Urinary bladder (tissue), 4 donors: ENCODE results near the gene RP2. TPM values are rescaled to one million over a fixed set of nuclear protein-coding genes. Genes with fewer than 3 reads are reported as not detected.

Experiments
- DNase-seq: peaks from one replicate; pipeline ENCODE4 v3.0.0-alpha.2; 2015; ENCODE audit errors: extremely low spot score
- H3K27ac ChIP-seq: one replicate; pipeline ENCODE4 v1.5.1; 2013; ENCODE audit warnings: low read depth, mild to moderate bottlenecking, moderate library complexity
- H3K36me3 ChIP-seq: one replicate; pipeline ENCODE4 v1.6.1; 2013; ENCODE audit warnings: mild to moderate bottlenecking, moderate library complexity; ENCODE audit not compliant: insufficient read depth
- H3K4me1 ChIP-seq: one replicate; pipeline ENCODE4 v1.6.1; 2013; ENCODE audit warnings: mild to moderate bottlenecking, moderate library complexity; ENCODE audit not compliant: insufficient read depth
- H3K4me3 ChIP-seq: one replicate; pipeline ENCODE4 v1.5.1; 2013; ENCODE audit warnings: low read depth, low read length
- WGBS: extraction: QIAGEN DNeasy Blood & Tissue Kit; methylation state at CpG from one replicate; pipeline ENCODE4 v1.1.7; 2013; 5-methylcytosine and 5-hydroxymethylcytosine counted together
- polyA plus RNA-seq: library from polyadenylated mRNA; stranded (reverse); fragments of 200-250 nt; gene quantifications from one replicate; pipeline ENCODE4 v1.2.3, GENCODE V29; 2013
- total RNA-seq: library from RNA; depleted of rRNA; stranded (reverse); fragments of >200 nt; gene quantifications from one replicate; pipeline ENCODE4 v1.2.3, GENCODE V29; 2014
- donor health status: healthy with polysubstance abuse.
- donor health status: healthy.

RP2 gene
- total and polyA plus RNA-seq, 2 donors: 7.5 to 32.9 TPM

DNA sequence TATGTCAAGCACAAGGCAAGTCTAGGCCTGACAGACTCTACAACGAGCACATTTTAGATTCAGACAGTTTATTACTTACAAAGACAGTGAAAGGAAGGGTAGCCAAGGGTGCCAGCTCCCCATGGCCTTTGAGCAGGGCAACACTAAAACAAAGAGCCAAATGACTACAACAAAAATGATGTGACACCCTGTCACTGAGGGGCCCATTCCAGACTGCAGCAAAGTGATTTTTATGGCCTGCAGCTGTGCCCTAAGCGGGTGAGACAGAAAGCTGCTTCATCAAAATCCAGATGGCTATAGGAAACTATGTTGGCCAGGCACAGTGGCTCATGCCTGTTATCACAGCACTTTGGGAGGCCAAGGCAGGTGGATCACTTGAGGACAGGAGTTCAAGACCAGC, 13.4 kb upstream of the RP2 start:
- DNase-seq: no peak
- no peak overlapping the region for H3K27ac ChIP-seq
- no peaks in the 10 kb centered on the region for H3K36me3 ChIP-seq
- no peaks in the 10 kb centered on the region for H3K4me1 ChIP-seq
- 49% methylated on average over 2 of the region's 2 CpGs for WGBS
- no peak overlapping the region for H3K4me3 ChIP-seq

DNA sequence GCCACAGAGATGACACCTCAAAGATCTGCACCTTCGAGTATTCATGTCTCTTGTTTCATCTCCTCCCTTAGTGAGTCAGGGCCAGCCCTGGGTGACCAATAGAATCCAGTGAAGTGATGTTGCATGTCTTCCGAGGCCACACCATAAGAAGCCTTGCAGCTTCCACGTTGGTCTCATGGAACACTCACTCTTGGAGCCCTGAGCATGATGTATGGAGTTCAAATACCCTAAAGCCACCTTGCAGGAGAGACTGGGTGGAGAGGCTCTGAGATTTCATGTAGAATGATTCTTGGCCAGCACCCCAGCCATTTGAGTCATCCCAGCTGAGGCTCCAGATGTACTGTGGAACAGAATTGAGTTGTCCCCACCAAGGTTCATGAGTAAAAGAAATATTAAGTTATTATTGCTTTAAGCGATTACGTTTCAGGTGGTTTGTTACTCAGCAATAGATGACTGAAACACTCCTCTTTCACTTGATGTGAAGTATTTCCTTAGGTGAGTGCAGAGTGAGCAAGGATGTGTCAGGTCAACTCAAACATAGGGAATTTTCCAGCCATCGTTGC, 5.0 kb upstream of the RP2 start:
- DNase-seq: no peak
- Histone ChIP-seq H3K36me3 (no peaks in the 10 kb centered on the region), H3K27ac (no peak overlapping the region), H3K4me1 (no peaks in the 10 kb centered on the region), H3K4me3 (no peak overlapping the region)
- WGBS: 73% methylated on average over 6 of the region's 6 CpGs

DNA sequence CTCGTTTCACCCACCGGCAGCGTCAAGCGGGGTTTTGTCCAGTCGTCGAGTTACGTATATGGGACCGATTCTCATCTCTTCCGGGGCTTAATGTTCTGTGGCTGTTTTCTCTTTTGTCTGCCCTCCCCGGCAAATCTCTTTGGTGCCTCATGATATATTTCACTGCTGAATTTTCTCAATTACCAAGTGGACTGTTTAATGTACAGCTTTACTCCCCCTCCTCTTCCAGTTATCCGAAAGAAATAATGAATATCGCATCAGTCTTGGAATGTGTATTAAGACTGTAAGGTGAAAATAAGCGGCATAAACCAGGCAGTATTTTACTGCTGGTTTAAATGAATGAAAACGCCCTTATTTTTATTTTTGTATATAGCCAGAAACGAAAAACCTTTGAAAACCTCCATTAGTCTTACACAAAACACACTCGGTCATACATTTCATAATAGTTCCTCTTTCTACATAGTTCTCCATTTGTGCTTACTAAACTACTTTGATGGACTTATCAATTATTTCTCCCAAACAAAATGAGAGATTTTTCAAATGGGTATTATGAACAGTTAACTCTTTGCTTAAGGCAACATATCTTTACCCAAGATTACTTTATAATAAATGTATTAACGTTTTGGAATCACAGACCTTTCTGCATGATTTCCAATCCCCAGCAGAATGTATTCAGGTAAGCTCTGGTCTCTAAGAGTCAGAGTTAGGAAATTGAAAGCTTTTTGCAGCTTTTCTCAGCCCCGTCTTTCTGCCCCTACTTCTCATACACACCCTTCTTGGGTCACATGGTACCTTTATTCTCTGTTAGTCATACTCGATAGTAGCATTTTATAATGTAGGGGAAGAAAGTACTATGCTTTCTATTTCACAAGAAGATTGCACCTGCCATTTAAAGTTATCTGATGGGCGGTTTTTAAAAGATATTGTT, 979 bp downstream of the RP2 start:
- no peak for DNase-seq
- H3K4me1 ChIP-seq: no peaks in the 10 kb centered on the region
- H3K27ac ChIP-seq: peak overlapping the region; percentile 84
- WGBS: 2% methylated on average over 20 of the region's 20 CpGs
- H3K36me3 ChIP-seq: no peaks in the 10 kb centered on the region
- H3K4me3 ChIP-seq: peak overlapping the region; percentile 72

- 2% methylated on average over 1 of the region's 1 CpG for WGBS
- H3K27ac ChIP-seq: no peak overlapping the region
- H3K4me1 ChIP-seq: no peaks in the 10 kb centered on the region
- H3K36me3 ChIP-seq: no peaks in the 10 kb centered on the region
- peak overlapping the region; percentile 28 for H3K4me3 ChIP-seq
- DNase-seq: no peak
Measured at GRCh38 chrX:46838486-46838870, 1.6 kb downstream of the RP2 start.

DNA sequence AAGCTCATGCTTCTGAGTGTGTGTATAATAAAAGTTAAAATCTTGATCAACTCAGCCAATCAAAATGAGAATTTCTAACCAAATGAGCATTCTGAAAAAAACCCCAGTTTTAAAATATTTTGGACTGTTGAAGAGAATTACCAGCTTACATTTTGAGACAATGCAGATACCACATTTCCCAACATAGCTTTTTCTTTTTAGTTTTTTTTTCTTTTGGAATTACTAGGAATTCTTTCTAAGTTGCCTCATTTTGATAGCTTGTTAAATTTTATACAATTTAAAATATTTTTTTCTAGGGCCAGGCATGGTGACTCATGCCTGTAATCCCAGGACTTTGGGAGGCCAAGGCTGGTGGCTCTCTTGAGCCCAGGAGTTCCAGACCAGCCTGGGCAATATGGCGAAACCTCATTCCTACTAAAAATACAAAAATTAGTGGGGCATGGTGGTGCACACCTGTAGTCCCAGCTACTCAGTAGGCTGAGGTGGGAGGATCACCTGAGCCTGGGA, 2.2 kb downstream of the RP2 start:
- H3K27ac ChIP-seq: no peak overlapping the region
- no peak for DNase-seq

GRCh38 chrX:46840946-46841345, 4.1 kb downstream of the RP2 start:
- DNase-seq: no peak
- H3K4me1 ChIP-seq: no peaks in the 10 kb centered on the region
- H3K36me3 ChIP-seq: no peaks in the 10 kb centered on the region
- H3K4me3 ChIP-seq: no peak overlapping the region
- 79% methylated on average over 1 of the region's 1 CpG for WGBS
- no peak overlapping the region for H3K27ac ChIP-seq

More for the DNA sequence above, 2.2 kb downstream of the RP2 start:
- WGBS: 85% methylated on average over 1 of the region's 1 CpG
- no peak overlapping the region for H3K4me3 ChIP-seq
- H3K4me1 ChIP-seq: no peaks in the 10 kb centered on the region
- no peaks in the 10 kb centered on the region for H3K36me3 ChIP-seq

DNA sequence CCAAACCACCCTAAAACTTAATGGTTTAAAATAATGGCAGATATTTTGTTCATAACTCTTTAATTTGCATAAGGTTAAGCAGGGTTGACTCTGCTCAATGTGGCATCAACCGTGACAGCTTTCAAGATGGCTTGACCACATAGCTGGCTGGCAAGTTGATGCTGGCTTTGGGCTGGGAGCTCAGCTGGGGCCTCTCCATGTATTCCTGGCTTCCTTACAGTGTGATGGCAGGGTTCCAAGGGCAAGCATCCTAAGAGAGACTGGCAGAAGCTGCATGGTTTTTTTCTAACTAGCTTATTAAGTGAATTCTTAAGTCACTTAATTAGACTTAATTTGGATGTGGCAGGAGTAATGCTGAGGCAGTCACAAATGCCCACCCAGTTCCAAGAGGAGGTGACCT, 4.5 kb downstream of the RP2 start:
- H3K36me3 ChIP-seq: no peaks in the 10 kb centered on the region
- H3K27ac ChIP-seq: no peak overlapping the region
- DNase-seq: no peak
- H3K4me1 ChIP-seq: no peaks in the 10 kb centered on the region
- WGBS: 56% methylated on average over 1 of the region's 1 CpG
- no peak overlapping the region for H3K4me3 ChIP-seq

- no peaks in the 10 kb centered on the region for H3K4me1 ChIP-seq
- no peak overlapping the region for H3K27ac ChIP-seq
- H3K36me3 ChIP-seq: no peaks in the 10 kb centered on the region
- H3K4me3 ChIP-seq: no peak overlapping the region
- DNase-seq: no peak
Measured at GRCh38 chrX:46844913-46845312, 8.1 kb downstream of the RP2 start.

GRCh38 chrX:46849933-46850332, 13.1 kb downstream of the RP2 start:
- Histone ChIP-seq H3K36me3 (no peaks in the 10 kb centered on the region), H3K4me3 (no peak overlapping the region), H3K4me1 (no peaks in the 10 kb centered on the region), H3K27ac (no peak overlapping the region)
- DNase-seq: no peak

DNA sequence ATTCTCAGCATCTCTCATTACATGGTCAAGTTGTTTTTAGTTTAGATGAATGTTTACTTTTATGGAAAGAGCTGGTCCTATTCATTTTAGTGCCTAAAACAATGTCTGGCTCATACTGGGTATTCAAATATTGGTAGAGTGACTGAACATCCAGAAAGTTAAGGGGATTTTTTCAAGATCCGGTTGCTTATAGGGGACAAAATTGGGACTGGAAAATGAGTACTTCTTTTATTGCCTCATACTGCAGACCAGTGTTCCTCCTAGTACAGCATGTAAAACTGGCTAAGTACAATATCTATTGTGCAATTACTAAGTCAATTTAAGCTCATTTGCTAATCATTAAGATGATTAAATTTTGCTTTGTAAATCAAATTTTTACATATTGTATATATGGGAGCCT, 13.9 kb downstream of the RP2 start:
- Histone ChIP-seq H3K4me1 (no peaks in the 10 kb centered on the region), H3K36me3 (no peaks in the 10 kb centered on the region), H3K4me3 (no peak overlapping the region), H3K27ac (no peak overlapping the region)
- no peak for DNase-seq
- 98% methylated on average over 1 of the region's 1 CpG for WGBS

GRCh38 chrX:46856483-46856882, 19.6 kb downstream of the RP2 start:
- Histone ChIP-seq H3K36me3 (no peaks in the 10 kb centered on the region), H3K27ac (no peak overlapping the region), H3K4me3 (no peak overlapping the region), H3K4me1 (no peaks in the 10 kb centered on the region)
- DNase-seq: no peak

DNA sequence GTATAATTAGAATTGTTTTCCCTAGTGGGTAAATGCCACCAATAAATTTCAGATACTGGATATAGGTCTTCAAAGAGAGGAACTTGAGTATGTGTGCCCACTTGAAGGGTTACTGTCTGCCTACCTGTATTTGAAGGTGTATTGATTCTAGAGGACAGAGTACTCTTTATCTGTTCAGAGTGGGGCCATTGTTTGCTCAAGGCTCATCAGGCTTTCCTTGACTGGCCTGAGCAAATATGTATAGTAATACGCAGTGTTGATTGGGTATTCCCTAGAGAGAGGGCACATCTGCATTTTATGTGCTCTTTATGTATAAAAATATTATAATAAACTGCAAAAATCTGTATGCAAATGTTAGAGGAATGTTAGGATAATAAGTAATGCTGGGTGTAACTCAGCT, 23.7 kb downstream of the RP2 start:
- H3K36me3 ChIP-seq: no peaks in the 10 kb centered on the region
- DNase-seq: no peak
- no peak overlapping the region for H3K27ac ChIP-seq
- no peak overlapping the region for H3K4me3 ChIP-seq
- 98% methylated on average over 1 of the region's 1 CpG for WGBS
- no peaks in the 10 kb centered on the region for H3K4me1 ChIP-seq

- DNase-seq: no peak
- 95% methylated on average over 2 of the region's 2 CpGs for WGBS
- Histone ChIP-seq H3K4me1 (no peaks in the 10 kb centered on the region), H3K27ac (no peak overlapping the region), H3K4me3 (no peak overlapping the region), H3K36me3 (no peaks in the 10 kb centered on the region)
Measured at GRCh38 chrX:46863072-46863471, 26.2 kb downstream of the RP2 start.

DNA sequence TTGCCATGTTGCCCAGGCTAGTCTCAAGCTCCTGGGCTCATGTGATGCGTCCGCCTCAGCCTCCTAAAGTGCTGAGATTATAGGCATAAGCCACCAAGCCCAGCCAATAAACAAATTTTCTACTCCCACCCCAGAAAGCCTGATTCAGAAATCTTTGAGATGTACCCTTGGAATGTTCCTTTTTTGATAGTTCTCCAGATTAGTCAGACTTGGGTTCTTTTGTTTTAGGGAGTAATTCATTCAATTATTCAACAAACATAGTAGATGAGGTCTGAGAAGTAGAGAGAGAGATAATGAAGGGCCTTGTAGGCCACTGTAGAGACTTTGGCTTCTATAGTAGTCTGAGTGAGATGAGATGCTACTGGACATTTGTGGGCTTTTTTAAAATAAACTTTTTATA, 27.8 kb downstream of the RP2 start:
- H3K27ac ChIP-seq: no peak overlapping the region
- no peaks in the 10 kb centered on the region for H3K36me3 ChIP-seq
- DNase-seq: no peak
- H3K4me3 ChIP-seq: no peak overlapping the region
- H3K4me1 ChIP-seq: no peaks in the 10 kb centered on the region
- WGBS: 70% methylated on average over 2 of the region's 2 CpGs
